OCI-LY1 (cell line): Measurements from ENCODE around the gene ZNF611.
"Not testable (repeated sequence)": the region's sequence is repeated elsewhere in the genome, so short reads cannot be mapped to it uniquely, and the experiment has no call there.

Source experiments
- CTCF ChIP-seq: fragments of 200-600 bp; sonication (generic), shearing (Covaris generic); IDR thresholded peaks from 2 replicates; pipeline ENCODE4 v1.5.1; 2017; ENCODE audit warnings: mild to moderate bottlenecking, antibody characterized with exemption, low read length, moderate library complexity, mixed read lengths
- EZH2 ChIP-seq: fragments of 200-600 bp; sonication (generic), shearing (Covaris generic); IDR thresholded peaks from 2 replicates; pipeline ENCODE4 v1.8.0; 2017; ENCODE audit warnings: borderline replicate concordance, mixed run types, mild to moderate bottlenecking, antibody characterized with exemption, low read length, moderate library complexity, mixed read lengths

- not testable (repeated sequence) for TF ChIP-seq CTCF, EZH2
Observed at GRCh38 chr19:52713051-52713450, 21.8 kb downstream of the ZNF611 start.
